HepG2 (cell line): ENCODE results near the gene AP1G1. TPM values are rescaled to one million over a fixed set of nuclear protein-coding genes. Genes with fewer than 3 reads are reported as not detected.

Experiments
- ATAC-seq: fragments of 200-7000 bp; cut with Tn5 transposase; 3 replicates; pipeline ENCODE4 v1.9.1; 2020; ENCODE audit warnings: mild to moderate bottlenecking, moderate library complexity
- BruUV-seq: library from RNA; stranded (reverse); fragments of 400-500 nt; replicated peaks from 2 replicates; lab custom pipeline; 2021; lab: Mats Ljungman, UMichigan
- CTCF ChIA-PET: fragments of 300-600 bp; formaldehyde crosslinking; extraction: SDS; loops from one replicate; lab custom pipeline; 2021; ENCODE audit warnings: low total read pairs, inconsistent platforms, low intra/inter-chr PET ratio; lab: Yijun Ruan, JAX
- POLR2A ChIA-PET: fragments of 350-600 bp; sonication (Branson Sonifier 250); formaldehyde crosslinking; loops from one replicate; lab custom pipeline; 2020; ENCODE audit warnings: antibody characterized with exemption, inconsistent platforms; lab: Yijun Ruan, JAX
- DNase-seq: peaks from one replicate; pipeline ENCODE4 v3.0.0-alpha.2; 2015; ENCODE audit warnings: low spot score
- FAIRE-seq: peaks from 3 replicates; lab custom pipeline; 2011; peaks lifted over from hg19 to GRCh38; lab: Jason Lieb, UNC
- H2AFZ ChIP-seq: one replicate; pipeline ENCODE4 v1.6.1; 2011; ENCODE audit warnings: low read length, inconsistent platforms
- H3K27ac ChIP-seq: fragments of 300-600 bp; 3 replicates; pipeline ENCODE4 v1.8.0; 2011; ENCODE audit warnings: mixed run types, mild to moderate bottlenecking, mixed read lengths, low read length, inconsistent platforms; ENCODE audit not compliant: insufficient read depth; ENCODE audit errors: extremely low read length
- H3K27me3 ChIP-seq, 2 experiments: fragments of 200-600 bp in 1 of 2; 2 replicates in 1 of 2; 3 replicates in 1 of 2; pipeline versions ENCODE4 v1.6.0 to v1.8.0; 2011; ENCODE audit warnings: low read length in 2 of 2, mild to moderate bottlenecking in 2 of 2, moderate library complexity in 2 of 2, inconsistent platforms in 1 of 2; ENCODE audit not compliant: insufficient read depth in 2 of 2, control insufficient read depth in 1 of 2
- H3K36me3 ChIP-seq, 2 experiments: fragments of 200-600 bp in 1 of 2; replicated peaks in 1 of 2; 2 replicates in 1 of 2; 3 replicates in 1 of 2; pipeline versions ENCODE4 v1.5.1 to v1.8.0; 2011; ENCODE audit warnings: low read length in 2 of 2, inconsistent platforms in 1 of 2; ENCODE audit not compliant: insufficient read depth in 2 of 2, control insufficient read depth in 1 of 2
- H3K4me1 ChIP-seq: 2 replicates; pipeline ENCODE4 v1.5.1; 2012; ENCODE audit warnings: low read length, inconsistent platforms; ENCODE audit not compliant: insufficient read depth
- H3K4me2 ChIP-seq: 2 replicates; pipeline ENCODE4 v1.6.0; 2011; ENCODE audit warnings: low read depth, low read length, inconsistent platforms
- H3K4me3 ChIP-seq, 3 experiments: fragments of 200-600 bp in 1 of 3; sonication (generic), shearing (Covaris generic) in 1 of 3; replicated peaks in 1 of 3; 2 replicates each; pipeline ENCODE4 v1.5.1; 2011 to 2016; ENCODE audit warnings: low read length in 3 of 3, inconsistent platforms in 2 of 3, low read depth in 2 of 3, mild to moderate bottlenecking in 2 of 3, control low read depth in 1 of 3, mixed read lengths in 1 of 3; ENCODE audit not compliant: insufficient read depth in 1 of 3
- H3K79me2 ChIP-seq: one replicate; pipeline ENCODE4 v1.6.1; 2011; ENCODE audit warnings: low read length, inconsistent platforms; ENCODE audit not compliant: insufficient read depth
- H3K9ac ChIP-seq: 2 replicates; pipeline ENCODE4 v1.6.0; 2011; ENCODE audit warnings: mild to moderate bottlenecking, low read depth, low read length, inconsistent platforms; ENCODE audit not compliant: insufficient read depth
- H3K9me3 ChIP-seq: 2 replicates; pipeline ENCODE4 v1.5.1; 2012; ENCODE audit warnings: mild to moderate bottlenecking, low read length
- H4K20me1 ChIP-seq: 2 replicates; pipeline ENCODE4 v1.6.0; 2011; ENCODE audit warnings: inconsistent platforms, mild to moderate bottlenecking, low read length, moderate library complexity; ENCODE audit not compliant: insufficient read depth
- BRF2 ChIP-seq: sonication (generic); formaldehyde crosslinking; IDR thresholded peaks from 2 replicates; pipeline ENCODE4 v1.8.1; 2022; ENCODE audit warnings: mild to moderate bottlenecking, missing genetic modification reagents
- FOXA3 ChIP-seq: IDR thresholded peaks from 2 replicates; pipeline ENCODE4 v1.6.1; 2016; ENCODE audit warnings: missing genetic modification reagents, missing compliant biosample characterization
- ISX ChIP-seq: sonication (generic); formaldehyde crosslinking; conservative IDR thresholded peaks from 2 replicates; pipeline ENCODE4 v1.5.0; 2020; ENCODE audit warnings: missing genetic modification reagents
- NFKB2 ChIP-seq: sonication (generic); formaldehyde crosslinking; IDR thresholded peaks from 2 replicates; pipeline ENCODE4 v1.4.0; 2020; ENCODE audit warnings: missing genetic modification reagents, borderline replicate concordance
- NFKBIZ ChIP-seq: IDR thresholded peaks from 2 replicates; pipeline ENCODE4 v1.6.1; 2018; ENCODE audit warnings: missing genetic modification reagents, missing compliant biosample characterization
- NRL ChIP-seq: sonication (generic); formaldehyde crosslinking; IDR thresholded peaks from 2 replicates; pipeline ENCODE4 v1.5.0; 2020; ENCODE audit warnings: missing genetic modification reagents, mild to moderate bottlenecking, moderate library complexity, borderline replicate concordance
- POGZ ChIP-seq: sonication (generic); formaldehyde crosslinking; IDR thresholded peaks from 2 replicates; pipeline ENCODE4 v1.4.0; 2020; ENCODE audit warnings: mild to moderate bottlenecking, missing genetic modification reagents
- SOX5 ChIP-seq: IDR thresholded peaks from 2 replicates; pipeline ENCODE4 v1.6.1; 2016; ENCODE audit warnings: borderline replicate concordance
- TCF7L2 ChIP-seq: IDR thresholded peaks from 2 replicates; pipeline ENCODE4 v1.6.1; 2011; ENCODE audit warnings: mild to moderate bottlenecking, low read depth, low read length, moderate library complexity
- ZBTB39 ChIP-seq: sonication (generic); formaldehyde crosslinking; IDR thresholded peaks from 2 replicates; pipeline ENCODE4 v1.5.0; 2020; ENCODE audit warnings: missing genetic modification reagents
- ZBTB44 ChIP-seq: sonication (generic); formaldehyde crosslinking; IDR thresholded peaks from 2 replicates; pipeline ENCODE4 v1.4.0; 2020; ENCODE audit warnings: missing genetic modification reagents
- ZFP82 ChIP-seq: sonication (generic); formaldehyde crosslinking; IDR thresholded peaks from 2 replicates; pipeline ENCODE4 v1.5.1; 2020; ENCODE audit warnings: mild to moderate bottlenecking, missing genetic modification reagents, borderline replicate concordance
- ZNF629 ChIP-seq: sonication (generic); formaldehyde crosslinking; conservative IDR thresholded peaks from 2 replicates; pipeline ENCODE4 v1.5.0; 2020; ENCODE audit warnings: missing genetic modification reagents
- ZNF75D ChIP-seq: sonication (generic); formaldehyde crosslinking; IDR thresholded peaks from 2 replicates; pipeline ENCODE4 v1.8.1; 2023; ENCODE audit warnings: missing genetic modification reagents, mild to moderate bottlenecking, borderline replicate concordance
- WGBS: methylation state at CpG from one replicate; pipeline ENCODE4 v1.1.6; 2017; ENCODE audit warnings: low lambda C conversion rate; 5-methylcytosine and 5-hydroxymethylcytosine counted together
- in situ Hi-C: cut with HindIII; loops from 2 replicates; pipeline ENCODE4 v1.10.0; 2017; ENCODE audit warnings: low pct_unique_long_range_greater_than_20kb; ENCODE audit not compliant: extremely low pct_ligation_motif_present
- intact Hi-C: fragments of 100-400 bp; cut with micrococcal nuclease; formaldehyde crosslinking; loops from one replicate; pipeline ENCODE4 v1.10.0; 2022; ENCODE audit not compliant: unreplicated experiment
- polyA plus RNA-seq, 8 experiments: library from polyadenylated mRNA; depleted of rRNA in 3 of 8; stranded (reverse) in 7 of 8; unstranded in 1 of 8; fragments of >200 nt; fragmentation: Illumina TruSeq in 4 of 8; extraction: Trizol in 4 of 8; gene quantifications; 2 replicates each; pipeline versions ENCODE4 v1.2.1 to v1.2.3, GENCODE V29; 2011 to 2016; ENCODE audit warnings: low read depth in 4 of 8, missing spikeins in 1 of 8, mixed read lengths in 1 of 8; ENCODE audit not compliant: insufficient read depth in 1 of 8
- total RNA-seq, 5 experiments: library from RNA; depleted of rRNA; stranded (reverse); fragments of >200 nt; fragmentation: Illumina TruSeq; extraction: Trizol; gene quantifications; 2 replicates each; pipeline ENCODE4 v1.2.3, GENCODE V29; 2016; ENCODE audit warnings: low read depth in 1 of 5

The AP1G1 gene
- total and polyA plus RNA-seq, 2 of the 13 experiments (the other 11 are each of a cell fraction or from before 2014, with no cell fraction given): 62.2 to 66.2 TPM

- peak; percentile 88 for ATAC-seq
- WGBS: 47% methylated on average over 5 of the region's 5 CpGs
- DNase-seq: peak; percentile 41
- FAIRE-seq: peak; percentile 81
- Histone ChIP-seq H3K79me2 (no peaks in the 10 kb centered on the region), H3K4me3 (no peak overlapping the region), H3K27me3 (no peaks in the 10 kb centered on the region), H3K36me3 (peaks cover 30 to 69% of the 10 kb centered on the region in 2 experiments), H3K9ac (no peak overlapping the region), H4K20me1 (peaks cover 5% of the 10 kb centered on the region; the same call in 1 of the 2 replicates), H3K4me2 (peak overlapping the region; percentile 2; the same call in 1 of the 2 replicates), H2AFZ (no peak overlapping the region), H3K27ac (peak overlapping the region; percentile 20), H3K4me1 (peaks cover 17% of the 10 kb centered on the region), H3K9me3 (no peaks in the 10 kb centered on the region)
- ChIA-PET CTCF (no interaction called here), POLR2A (no interaction called here)
- no TSS peak for BruUV-seq
- in situ Hi-C loops (no loop called here), intact Hi-C loops (no loop called here)
- TF ChIP-seq ISX (CRISPR knock-in tag) (no peak), NRL (CRISPR knock-in tag) (no peak), NFKBIZ (CRISPR knock-in tag) (no peak), ZFP82 (CRISPR knock-in tag) (peak; percentile 57; the same call in 1 of the 2 replicates), ZBTB44 (CRISPR knock-in tag) (no peak), NFKB2 (CRISPR knock-in tag) (no peak), BRF2 (no peak), TCF7L2 (no peak), POGZ (no peak), ZNF75D (CRISPR knock-in tag) (no peak), ZNF629 (CRISPR knock-in tag) (no peak), ZBTB39 (CRISPR knock-in tag) (no peak), SOX5 (CRISPR knock-in tag) (peak; percentile 55; the same call in 1 of the 2 replicates), FOXA3 (CRISPR knock-in tag) (peak; percentile 41; the same call in 1 of the 2 replicates)
Measured at GRCh38 chr16:71758293-71758760, 50.3 kb downstream of the AP1G1 start.
